ENCODE results near the gene FBXO2. TPM values are rescaled to one million over a fixed set of nuclear protein-coding genes. Genes with fewer than 3 reads are reported as not detected.

Gene FBXO2
- total and polyA plus RNA-seq, 9 of the 15 experiments (the other 6 are each of a cell fraction or from before 2014, with no cell fraction given): 0.04 to 1.9 (median 0.27) TPM

GRCh38 chr1:11676386-11677103, 22.3 kb upstream of the FBXO2 start:
- no peaks in the 10 kb centered on the region for H3K9me3 ChIP-seq (replicated peaks; ENCODE audit: control insufficient read depth, insufficient read depth, low read depth, low read length)
- no peak overlapping the region for H3K4me2 ChIP-seq (ENCODE audit: insufficient read depth, low read length)
- no peak overlapping the region for H3K27ac ChIP-seq (ENCODE audit: extremely low read depth, low read depth, low read length)
- H3K4me3 ChIP-seq: no peak overlapping the region
- FAIRE-seq (no peak), DNase-seq (ENCODE audit: extremely low read depth in 1 of 4, low spot score in 3 of 4) (peak in 1 of 4 experiments; percentile 19), ATAC-seq (no peak)
- H3K9me1 ChIP-seq (ENCODE audit: control insufficient read depth, insufficient read depth, low read length): peaks cover 8% of the 10 kb centered on the region
- WGBS (ENCODE audit: insufficient coverage, low coverage, missing lambda C conversion rate): 62% methylated on average over 9 of the region's 10 CpGs
- peak overlapping the region in 1 of 2 experiments; percentile 14; a peak in 2 of 4 replicates for H3K9ac ChIP-seq (ENCODE audit: insufficient read depth in 1 of 2, low read depth in 2 of 2, low read length in 2 of 2)
- H3K79me2 ChIP-seq (ENCODE audit: control insufficient read depth, insufficient read depth, low read length): peaks cover 22% of the 10 kb centered on the region
- ChIA-PET POLR2A (interaction anchor here (0.6 to 3.7 kb wide), 7 partner anchors 12 to 458 kb away, joined by 3 to 17 read pairs (median 3); partner anchors contain the start of genes FBXO6 and MTOR), CTCF (ENCODE audit: low intra/inter-chr PET ratio) (interaction anchor here (1.6 kb wide), 1 partner anchor 44 kb away, joined by 5 read pairs; no protein-coding TSS in a partner anchor)
- H2AFZ ChIP-seq (ENCODE audit: low read depth, low read length): no peak overlapping the region
- no peaks in the 10 kb centered on the region for H3K27me3 ChIP-seq (ENCODE audit: control insufficient read depth in 2 of 2, insufficient read depth in 2 of 2, low read length in 2 of 2)
- H4K20me1 ChIP-seq (replicated peaks; ENCODE audit: control insufficient read depth, insufficient read depth, low read length): peaks cover 4% of the 10 kb centered on the region
- peaks cover 75% of the 10 kb centered on the region for H3K36me3 ChIP-seq (ENCODE audit: control insufficient read depth, insufficient read depth, low read length)
- in situ Hi-C loops (cut with MboI): no loop called here
- BruUV-seq (replicated peaks): no TSS peak
- intact Hi-C loops (cut with micrococcal nuclease): no loop called here
- H3K4me1 ChIP-seq (replicated peaks in 1 of 2; ENCODE audit: control insufficient read depth in 2 of 2, insufficient read depth in 2 of 2, low read length in 2 of 2): peaks cover 7 to 60% of the 10 kb centered on the region in 2 experiments
- TF ChIP-seq SMC3 (conservative IDR thresholded peaks at IDR 0.05; ENCODE audit: insufficient read depth, low read depth, low read length) (0 out of 2 replicates have a peak, but pooled peaks have one; percentile 12), REST (IDR thresholded peaks at IDR 0.05; ENCODE audit: borderline replicate concordance) (peak; percentile 21; the same call in 1 of the 2 replicates), REST (CRISPR knock-in tag; IDR thresholded peaks at IDR 0.05; ENCODE audit: low read depth) (no peak), CBFB (CRISPR knock-in tag; IDR thresholded peaks at IDR 0.05) (no peak), RAD21 (CRISPR knock-in tag; conservative IDR thresholded peaks at IDR 0.05 in 1 of 2, IDR thresholded peaks at IDR 0.05 in 1 of 2) (peak; percentile 6 to 30; a peak in 2 of 4 replicates), HNRNPL (IDR thresholded peaks at IDR 0.05; ENCODE audit: low read depth, low read length) (no peak), NUFIP1 (IDR thresholded peaks at IDR 0.05; ENCODE audit: partially characterized antibody) (no peak), ZNF551 (CRISPR knock-in tag; IDR thresholded peaks at IDR 0.05) (no peak), CREBBP (IDR thresholded peaks at IDR 0.05; ENCODE audit: low read depth, low read length) (no peak), ZNF561 (CRISPR knock-in tag; conservative IDR thresholded peaks at IDR 0.05) (no peak), SAFB2 (IDR thresholded peaks at IDR 0.05; ENCODE audit: borderline replicate concordance, low read depth, low read length, severe bottlenecking) (no peak)
- TF ChIP-seq, protein P1, sequence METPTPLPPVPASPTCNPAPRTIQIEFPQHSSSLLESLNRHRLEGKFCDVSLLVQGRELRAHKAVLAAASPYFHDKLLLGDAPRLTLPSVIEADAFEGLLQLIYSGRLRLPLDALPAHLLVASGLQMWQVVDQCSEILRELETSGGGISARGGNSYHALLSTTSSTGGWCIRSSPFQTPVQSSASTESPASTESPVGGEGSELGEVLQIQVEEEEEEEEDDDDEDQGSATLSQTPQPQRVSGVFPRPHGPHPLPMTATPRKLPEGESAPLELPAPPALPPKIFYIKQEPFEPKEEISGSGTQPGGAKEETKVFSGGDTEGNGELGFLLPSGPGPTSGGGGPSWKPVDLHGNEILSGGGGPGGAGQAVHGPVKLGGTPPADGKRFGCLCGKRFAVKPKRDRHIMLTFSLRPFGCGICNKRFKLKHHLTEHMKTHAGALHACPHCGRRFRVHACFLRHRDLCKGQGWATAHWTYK (CRISPR knock-in tag; IDR thresholded peaks at IDR 0.05): no peak

All from K562 (cell line).